HepG2 (cell line): ENCODE data around the gene ZNF829. TPM values are rescaled to one million over a fixed set of nuclear protein-coding genes. Genes with fewer than 3 reads are reported as not detected.
A peak's percentile ranks its signal among the peaks of the same experiment; 100 is the strongest.

Source experiments
- FOXO1 ChIP-seq: sonication (generic); formaldehyde crosslinking; IDR thresholded peaks from 2 replicates; pipeline ENCODE4 v1.4.0; 2020; ENCODE audit warnings: missing genetic modification reagents
- GATAD1 ChIP-seq: IDR thresholded peaks from 2 replicates; pipeline ENCODE4 v1.6.1; 2016; ENCODE audit warnings: missing genetic modification reagents, missing compliant biosample characterization
- GLI4 ChIP-seq: sonication (generic); formaldehyde crosslinking; IDR thresholded peaks from 2 replicates; pipeline ENCODE4 v1.5.1; 2020; ENCODE audit warnings: missing genetic modification reagents, mild to moderate bottlenecking, moderate library complexity, borderline replicate concordance
- IKZF1 ChIP-seq: fragments of 450-650 bp; IDR thresholded peaks from 2 replicates; pipeline ENCODE4 v1.7.1; 2016
- KLF15 ChIP-seq: sonication (generic); formaldehyde crosslinking; IDR thresholded peaks from 2 replicates; pipeline ENCODE4 v1.8.1; 2023; ENCODE audit warnings: borderline replicate concordance, mild to moderate bottlenecking, inconsistent platforms, missing genetic modification reagents, mixed read lengths
- MAX ChIP-seq: IDR thresholded peaks from 2 replicates; pipeline ENCODE4 v1.6.1; 2012; ENCODE audit warnings: inconsistent platforms
- MAZ ChIP-seq, 2 experiments: sonication (generic) in 1 of 2; formaldehyde crosslinking in 1 of 2; IDR thresholded peaks; 2 replicates each; pipeline versions ENCODE4 v1.5.0 to v1.6.1; 2012 to 2020; ENCODE audit warnings: low read depth in 2 of 2, mild to moderate bottlenecking in 2 of 2, borderline replicate concordance in 1 of 2, improper control_type of control experiment in 1 of 2, low read length in 1 of 2, missing genetic modification reagents in 1 of 2, moderate library complexity in 1 of 2
- MYC ChIP-seq: sonication (generic); formaldehyde crosslinking; IDR thresholded peaks from 2 replicates; pipeline ENCODE4 v1.9.0; 2021; ENCODE audit warnings: missing genetic modification reagents, borderline replicate concordance
- MYPOP ChIP-seq: sonication (generic); formaldehyde crosslinking; IDR thresholded peaks from 2 replicates; pipeline ENCODE4 v1.8.1; 2023; ENCODE audit warnings: mild to moderate bottlenecking, moderate library complexity, missing genetic modification reagents
- PRMT3 ChIP-seq: sonication (generic); formaldehyde crosslinking; IDR thresholded peaks from 2 replicates; pipeline ENCODE4 v1.8.1; 2022; ENCODE audit warnings: low read depth, mild to moderate bottlenecking, moderate library complexity, missing genetic modification reagents, borderline replicate concordance
- RBM22 ChIP-seq: fragments of 200-400 bp; formaldehyde crosslinking; optimal IDR thresholded peaks from 2 replicates; pipeline ENCODE3; 2017; ENCODE audit warnings: mild to moderate bottlenecking, low read length, moderate library complexity
- SALL1 ChIP-seq: sonication (generic); formaldehyde crosslinking; IDR thresholded peaks from 2 replicates; pipeline ENCODE4 v1.8.0; 2022; ENCODE audit warnings: mild to moderate bottlenecking, missing genetic modification reagents
- ZBTB7B ChIP-seq: sonication (generic); formaldehyde crosslinking; IDR thresholded peaks from 2 replicates; pipeline ENCODE4 v1.4.0; 2020; ENCODE audit warnings: missing genetic modification reagents
- ZNF232 ChIP-seq: sonication (generic); formaldehyde crosslinking; IDR thresholded peaks from 2 replicates; pipeline ENCODE4 v1.4.0; 2020; ENCODE audit warnings: missing genetic modification reagents, borderline replicate concordance
- ZNF235 ChIP-seq: sonication (generic); formaldehyde crosslinking; IDR thresholded peaks from 2 replicates; pipeline ENCODE4 v1.8.1; 2023; ENCODE audit warnings: mild to moderate bottlenecking, missing genetic modification reagents, borderline replicate concordance
- ZNF292 ChIP-seq: sonication (generic); formaldehyde crosslinking; IDR thresholded peaks from 2 replicates; pipeline ENCODE4 v1.8.1; 2022; ENCODE audit warnings: mild to moderate bottlenecking, low read depth, missing genetic modification reagents, borderline replicate concordance
- ZNF34 ChIP-seq: sonication (generic); formaldehyde crosslinking; IDR thresholded peaks from 2 replicates; pipeline ENCODE4 v1.4.0; 2020; ENCODE audit warnings: mild to moderate bottlenecking, missing genetic modification reagents, borderline replicate concordance
- ZNF512B ChIP-seq: sonication (generic); formaldehyde crosslinking; IDR thresholded peaks from 2 replicates; pipeline ENCODE4 v1.5.1; 2020; ENCODE audit warnings: missing genetic modification reagents, mild to moderate bottlenecking, borderline replicate concordance
- ZNF530 ChIP-seq: sonication (generic); formaldehyde crosslinking; IDR thresholded peaks from 2 replicates; pipeline ENCODE4 v1.5.0; 2020; ENCODE audit warnings: low read depth, mild to moderate bottlenecking, missing genetic modification reagents
- ZNF549 ChIP-seq: sonication (generic); formaldehyde crosslinking; IDR thresholded peaks from 2 replicates; pipeline ENCODE4 v1.5.0; 2020; ENCODE audit warnings: missing genetic modification reagents
- ZNF598 ChIP-seq: sonication (generic); formaldehyde crosslinking; IDR thresholded peaks from 2 replicates; pipeline ENCODE4 v1.5.1; 2020; ENCODE audit warnings: mild to moderate bottlenecking, missing genetic modification reagents, borderline replicate concordance
- ZNF766 ChIP-seq: sonication (generic); formaldehyde crosslinking; IDR thresholded peaks from 2 replicates; pipeline ENCODE4 v1.5.0; 2020; ENCODE audit warnings: missing genetic modification reagents, borderline replicate concordance
- polyA plus RNA-seq, 8 experiments: library from polyadenylated mRNA; depleted of rRNA in 3 of 8; stranded (reverse) in 7 of 8; unstranded in 1 of 8; fragments of >200 nt; fragmentation: Illumina TruSeq in 4 of 8; extraction: Trizol in 4 of 8; gene quantifications; 2 replicates each; pipeline versions ENCODE4 v1.2.1 to v1.2.3, GENCODE V29; 2011 to 2016; ENCODE audit warnings: low read depth in 4 of 8, missing spikeins in 1 of 8, mixed read lengths in 1 of 8; ENCODE audit not compliant: insufficient read depth in 1 of 8
- total RNA-seq, 5 experiments: library from RNA; depleted of rRNA; stranded (reverse); fragments of >200 nt; fragmentation: Illumina TruSeq; extraction: Trizol; gene quantifications; 2 replicates each; pipeline ENCODE4 v1.2.3, GENCODE V29; 2016; ENCODE audit warnings: low read depth in 1 of 5
- TF ChIP-seq, protein P1 (sequence below): sonication (generic); formaldehyde crosslinking; IDR thresholded peaks from 2 replicates; pipeline ENCODE4 v1.4.0; 2020; ENCODE audit warnings: missing genetic modification reagents

The ZNF829 gene
- total and polyA plus RNA-seq, 2 of the 13 experiments (the other 11 are each of a cell fraction or from before 2014, with no cell fraction given) = 0.15 to 0.86 TPM

- TF ChIP-seq ZNF512B = no peak
- TF ChIP-seq KLF15 (CRISPR knock-in tag) = no peak
- no peak for TF ChIP-seq ZNF34 (CRISPR knock-in tag)
- TF ChIP-seq MAX = peak; percentile 51
- no peak for TF ChIP-seq FOXO1 (CRISPR knock-in tag)
- TF ChIP-seq RBM22 = no peak
- TF ChIP-seq MAZ (IDR thresholded peaks at IDR 0.05; ENCODE audit: borderline replicate concordance, low read depth, low read length) = peak; percentile 76
- TF ChIP-seq MAZ (CRISPR knock-in tag; IDR thresholded peaks at IDR 0.05; ENCODE audit: low read depth) = peak; percentile 49; the same call in 1 of the 2 replicates
- no peak for TF ChIP-seq PRMT3
- TF ChIP-seq, protein P1, sequence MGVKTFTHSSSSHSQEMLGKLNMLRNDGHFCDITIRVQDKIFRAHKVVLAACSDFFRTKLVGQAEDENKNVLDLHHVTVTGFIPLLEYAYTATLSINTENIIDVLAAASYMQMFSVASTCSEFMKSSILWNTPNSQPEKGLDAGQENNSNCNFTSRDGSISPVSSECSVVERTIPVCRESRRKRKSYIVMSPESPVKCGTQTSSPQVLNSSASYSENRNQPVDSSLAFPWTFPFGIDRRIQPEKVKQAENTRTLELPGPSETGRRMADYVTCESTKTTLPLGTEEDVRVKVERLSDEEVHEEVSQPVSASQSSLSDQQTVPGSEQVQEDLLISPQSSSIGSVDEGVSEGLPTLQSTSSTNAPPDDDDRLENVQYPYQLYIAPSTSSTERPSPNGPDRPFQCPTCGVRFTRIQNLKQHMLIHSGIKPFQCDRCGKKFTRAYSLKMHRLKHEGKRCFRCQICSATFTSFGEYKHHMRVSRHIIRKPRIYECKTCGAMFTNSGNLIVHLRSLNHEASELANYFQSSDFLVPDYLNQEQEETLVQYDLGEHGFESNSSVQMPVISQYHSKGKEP (CRISPR knock-in tag) = 0 out of 2 replicates have a peak, but pooled peaks have one; percentile 42
- peak; percentile 45; the same call in 1 of the 2 replicates for TF ChIP-seq ZNF235
- TF ChIP-seq MYC (CRISPR knock-in tag) = peak; percentile 51; the same call in 1 of the 2 replicates
- peak; percentile 48; the same call in 1 of the 2 replicates for TF ChIP-seq ZNF598 (CRISPR knock-in tag)
- no peak for TF ChIP-seq MYPOP (CRISPR knock-in tag)
- TF ChIP-seq ZNF530 (CRISPR knock-in tag) = no peak
- TF ChIP-seq GATAD1 = peak; percentile 12
- peak; percentile 67 for TF ChIP-seq SALL1 (CRISPR knock-in tag)
- TF ChIP-seq ZNF292 = peak; percentile 64; the same call in 1 of the 2 replicates
- 0 out of 2 replicates have a peak, but pooled peaks have one; percentile 17 for TF ChIP-seq ZBTB7B (CRISPR knock-in tag)
- TF ChIP-seq ZNF766 (CRISPR knock-in tag) = 0 out of 2 replicates have a peak, but pooled peaks have one; percentile 32
- peak; percentile 67; the same call in 1 of the 2 replicates for TF ChIP-seq GLI4 (CRISPR knock-in tag)
- no peak for TF ChIP-seq ZNF549
- peak; percentile 51; the same call in 1 of the 2 replicates for TF ChIP-seq ZNF232 (CRISPR knock-in tag)
- no peak for TF ChIP-seq IKZF1
These were observed 66.2 kb downstream of the ZNF829 start (continued) for GRCh38 chr19:36849701-36850558.
